H9 (cell line): ENCODE results near the gene LGALS9. TPM values are rescaled to one million over a fixed set of nuclear protein-coding genes. Genes with fewer than 3 reads are reported as not detected.

Experiments used
- DNase-seq: peaks from one replicate; pipeline ENCODE4 v3.0.0-alpha.2; 2017
- H2AFZ ChIP-seq: one replicate; pipeline ENCODE4 v1.6.1; 2013; ENCODE audit warnings: mild to moderate bottlenecking, low read length, control low read depth, moderate library complexity
- H2AK5ac ChIP-seq: 2 replicates; pipeline ENCODE4 v1.6.1; 2013; ENCODE audit warnings: low read length, control low read depth, mixed read lengths; ENCODE audit not compliant: insufficient read length
- H2BK120ac ChIP-seq: one replicate; pipeline ENCODE4 v1.6.1; 2013; ENCODE audit warnings: low read depth, mild to moderate bottlenecking, low read length, control low read depth, inconsistent platforms; ENCODE audit not compliant: poor library complexity, severe bottlenecking
- H2BK12ac ChIP-seq: 2 replicates; pipeline ENCODE4 v1.6.1; 2013; ENCODE audit warnings: low read length, control low read depth, mixed read lengths, low read depth; ENCODE audit not compliant: insufficient read length
- H2BK15ac ChIP-seq: 2 replicates; pipeline ENCODE4 v1.6.1; 2013; ENCODE audit warnings: low read depth, low read length, control low read depth
- H2BK20ac ChIP-seq: one replicate; pipeline ENCODE4 v1.6.1; 2013; ENCODE audit warnings: low read depth, mild to moderate bottlenecking, low read length, control low read depth, inconsistent platforms; ENCODE audit not compliant: poor library complexity, severe bottlenecking
- H2BK5ac ChIP-seq: 2 replicates; pipeline ENCODE4 v1.6.1; 2013; ENCODE audit warnings: low read length, control low read depth, mixed read lengths; ENCODE audit not compliant: insufficient read length
- H3K14ac ChIP-seq: 2 replicates; pipeline ENCODE4 v1.6.1; 2013; ENCODE audit warnings: low read length, control low read depth; ENCODE audit not compliant: insufficient read depth
- H3K18ac ChIP-seq: 2 replicates; pipeline ENCODE4 v1.6.1; 2013; ENCODE audit warnings: low read depth, mild to moderate bottlenecking, mixed read lengths, low read length, control low read depth; ENCODE audit not compliant: insufficient read length
- H3K23ac ChIP-seq: 2 replicates; pipeline ENCODE4 v1.6.1; 2013; ENCODE audit warnings: low read length, control low read depth, mixed read lengths, low read depth; ENCODE audit not compliant: insufficient read length
- H3K23me2 ChIP-seq: 2 replicates; pipeline ENCODE4 v1.6.1; 2013; ENCODE audit warnings: low read depth, mild to moderate bottlenecking, mixed read lengths, low read length, control low read depth; ENCODE audit not compliant: insufficient read length, poor library complexity, severe bottlenecking
- H3K27ac ChIP-seq: 2 replicates; pipeline ENCODE4 v1.5.1; 2013; ENCODE audit warnings: low read length, control low read depth, mixed read lengths, low read depth; ENCODE audit not compliant: insufficient read length
- H3K27me3 ChIP-seq: 2 replicates; pipeline ENCODE4 v1.6.1; 2013; ENCODE audit warnings: low read length, control low read depth, inconsistent platforms; ENCODE audit not compliant: insufficient read depth
- H3K4ac ChIP-seq: 2 replicates; pipeline ENCODE4 v1.6.1; 2013; ENCODE audit warnings: low read depth, mild to moderate bottlenecking, control low read depth, inconsistent platforms, low read length, moderate library complexity
- H3K4me1 ChIP-seq: 2 replicates; pipeline ENCODE4 v1.6.1; 2013; ENCODE audit warnings: low read length, control low read depth, inconsistent platforms; ENCODE audit not compliant: insufficient read depth
- H3K4me2 ChIP-seq: 2 replicates; pipeline ENCODE4 v1.6.1; 2013; ENCODE audit warnings: low read length, control low read depth, mixed read lengths; ENCODE audit not compliant: insufficient read length, insufficient read depth
- H3K56ac ChIP-seq: 2 replicates; pipeline ENCODE4 v1.6.1; 2013; ENCODE audit warnings: low read depth, mild to moderate bottlenecking, mixed read lengths, low read length, control low read depth; ENCODE audit not compliant: insufficient read length
- H3K79me1 ChIP-seq: 2 replicates; pipeline ENCODE4 v1.6.1; 2013; ENCODE audit warnings: low read depth, mild to moderate bottlenecking, moderate library complexity, low read length, control low read depth, inconsistent platforms; ENCODE audit not compliant: insufficient read depth, poor library complexity, severe bottlenecking
- H3K79me2 ChIP-seq: 2 replicates; pipeline ENCODE4 v1.6.1; 2013; ENCODE audit warnings: low read length, control low read depth, inconsistent platforms; ENCODE audit not compliant: insufficient read depth
- H3K9ac ChIP-seq: 2 replicates; pipeline ENCODE4 v1.6.1; 2013; ENCODE audit warnings: low read length, control low read depth, mixed read lengths; ENCODE audit not compliant: insufficient read length; ENCODE audit errors: extremely low read depth
- H3K9me3 ChIP-seq: one replicate; pipeline ENCODE4 v1.6.1; 2013; ENCODE audit warnings: low read depth, low read length, inconsistent platforms; ENCODE audit not compliant: control insufficient read depth
- H3T11ph ChIP-seq: one replicate; pipeline ENCODE4 v1.6.1; 2013; ENCODE audit warnings: mild to moderate bottlenecking, low read length, control low read depth, inconsistent platforms
- H4K20me1 ChIP-seq: one replicate; pipeline ENCODE4 v1.6.1; 2013; ENCODE audit not compliant: control insufficient read depth, insufficient read length, insufficient read depth
- H4K5ac ChIP-seq: 2 replicates; pipeline ENCODE4 v1.6.1; 2013; ENCODE audit warnings: low read depth, mild to moderate bottlenecking, mixed read lengths, low read length, control low read depth; ENCODE audit not compliant: insufficient read length
- H4K8ac ChIP-seq: replicated peaks from 2 replicates; pipeline ENCODE4 v1.6.1; 2013; ENCODE audit warnings: low read length, control low read depth, mixed read lengths, low read depth; ENCODE audit not compliant: insufficient read length
- H4K91ac ChIP-seq: 2 replicates; pipeline ENCODE4 v1.6.1; 2013; ENCODE audit warnings: low read depth, mild to moderate bottlenecking, moderate library complexity, mixed read lengths, low read length, control low read depth; ENCODE audit not compliant: insufficient read length
- H3K27ac Mint-ChIP-seq, 3 experiments: 2 replicates in 2 of 3; 3 replicates in 1 of 3; pipeline ENCODE4 v1.8.0; 2020 to 2021; ENCODE audit warnings: mixed read lengths in 3 of 3, mild to moderate bottlenecking in 1 of 3, moderate library complexity in 1 of 3
- H3K27me3 Mint-ChIP-seq: 2 replicates; pipeline ENCODE4 v1.8.0; 2021; ENCODE audit warnings: low read depth, mild to moderate bottlenecking, moderate library complexity, mixed read lengths
- H3K36me3 Mint-ChIP-seq, 3 experiments: 2 replicates in 2 of 3; 3 replicates in 1 of 3; pipeline ENCODE4 v1.8.0; 2020 to 2021; ENCODE audit warnings: low read depth in 3 of 3, mixed read lengths in 3 of 3; ENCODE audit not compliant: insufficient read depth in 1 of 3
- H3K4me1 Mint-ChIP-seq, 2 experiments: 2 replicates each; pipeline ENCODE4 v1.8.0; 2020; ENCODE audit warnings: mixed read lengths in 2 of 2
- H3K4me3 Mint-ChIP-seq, 2 experiments: 2 replicates in 1 of 2; 3 replicates in 1 of 2; pipeline ENCODE4 v1.8.0; 2020 to 2021; ENCODE audit warnings: mild to moderate bottlenecking in 2 of 2, mixed read lengths in 2 of 2, moderate library complexity in 1 of 2
- H3K9me3 Mint-ChIP-seq, 2 experiments: 2 replicates in 1 of 2; 3 replicates in 1 of 2; pipeline ENCODE4 v1.8.0; 2020; ENCODE audit warnings: mild to moderate bottlenecking in 2 of 2, mixed read lengths in 2 of 2, moderate library complexity in 1 of 2
- WGBS: extraction: QIAGEN DNeasy Blood & Tissue Kit; methylation state at CpG from one replicate; pipeline ENCODE4 v1.1.7; 2013; ENCODE audit warnings: missing lambda C conversion rate, low lambda C conversion rate, mixed read lengths; ENCODE audit not compliant: insufficient read length; ENCODE audit errors: extremely low coverage; 5-methylcytosine and 5-hydroxymethylcytosine counted together
- total RNA-seq: library from RNA; stranded (reverse); gene quantifications from 2 replicates; pipeline ENCODE4 v1.2.1, GENCODE V29; 2021
- TF ChIP-seq, protein P1 (sequence below): fragments of 200-600 bp; sonication (generic); conservative IDR thresholded peaks from 3 replicates; pipeline ENCODE4 v1.8.0; 2021; ENCODE audit warnings: antibody characterized with exemption, mild to moderate bottlenecking

LGALS9 gene
- total RNA-seq, 1 experiment from 2014 or later, result 2.5 TPM

DNA sequence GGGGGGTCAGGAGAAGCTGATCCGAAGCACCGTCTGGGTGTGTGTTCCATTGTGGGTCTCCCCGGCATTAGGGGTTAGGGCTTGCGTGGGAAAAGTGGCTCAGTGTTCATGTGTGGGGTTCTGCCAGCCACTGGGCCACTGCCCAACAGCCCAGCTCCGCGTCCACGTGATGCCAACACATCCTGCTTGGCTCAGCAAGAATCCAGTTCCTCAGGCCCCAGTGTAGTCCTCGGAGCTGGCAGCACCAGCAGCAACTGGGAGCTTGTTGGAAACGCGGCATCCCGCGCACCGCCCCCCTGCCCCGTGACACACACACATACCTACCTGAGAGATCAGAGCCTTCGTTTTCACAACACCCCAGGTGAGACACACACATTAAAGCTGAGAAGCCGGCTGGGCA lies 18.9 kb downstream of the LGALS9 start:
- H3K4me1 ChIP-seq, result no peaks in the 10 kb centered on the region; the same call in 1 of the 2 replicates
- H3K79me1 ChIP-seq, result no peaks in the 10 kb centered on the region
- no peak overlapping the region for H4K91ac ChIP-seq
- H3K4me2 ChIP-seq, result no peak overlapping the region
- H4K20me1 ChIP-seq, result no peaks in the 10 kb centered on the region
- no peak for DNase-seq
- H3K27ac ChIP-seq, result no peak overlapping the region
- no peak overlapping the region for H3K9ac ChIP-seq
- no peak overlapping the region for H2BK120ac ChIP-seq
- Mint-ChIP-seq H3K9me3 (no peaks in the 10 kb centered on the region), H3K36me3 (no peaks in the 10 kb centered on the region), H3K4me3 (no peak overlapping the region), H3K4me1 (peaks cover 14 to 27% of the 10 kb centered on the region in 2 experiments), H3K27me3 (peaks cover 2% of the 10 kb centered on the region; the same call in 1 of the 2 replicates), H3K27ac (peak overlapping the region in 1 of 3 experiments; percentile 71; a peak in 1 of 7 replicates)
- H3K23me2 ChIP-seq, result no peaks in the 10 kb centered on the region
- H2BK15ac ChIP-seq, result no peak overlapping the region
- no peaks in the 10 kb centered on the region for H3K27me3 ChIP-seq
- no peak overlapping the region for H2BK5ac ChIP-seq
- WGBS, result no CpG with 5 or more reads among the region's 16 CpGs
- TF ChIP-seq, protein P1, sequence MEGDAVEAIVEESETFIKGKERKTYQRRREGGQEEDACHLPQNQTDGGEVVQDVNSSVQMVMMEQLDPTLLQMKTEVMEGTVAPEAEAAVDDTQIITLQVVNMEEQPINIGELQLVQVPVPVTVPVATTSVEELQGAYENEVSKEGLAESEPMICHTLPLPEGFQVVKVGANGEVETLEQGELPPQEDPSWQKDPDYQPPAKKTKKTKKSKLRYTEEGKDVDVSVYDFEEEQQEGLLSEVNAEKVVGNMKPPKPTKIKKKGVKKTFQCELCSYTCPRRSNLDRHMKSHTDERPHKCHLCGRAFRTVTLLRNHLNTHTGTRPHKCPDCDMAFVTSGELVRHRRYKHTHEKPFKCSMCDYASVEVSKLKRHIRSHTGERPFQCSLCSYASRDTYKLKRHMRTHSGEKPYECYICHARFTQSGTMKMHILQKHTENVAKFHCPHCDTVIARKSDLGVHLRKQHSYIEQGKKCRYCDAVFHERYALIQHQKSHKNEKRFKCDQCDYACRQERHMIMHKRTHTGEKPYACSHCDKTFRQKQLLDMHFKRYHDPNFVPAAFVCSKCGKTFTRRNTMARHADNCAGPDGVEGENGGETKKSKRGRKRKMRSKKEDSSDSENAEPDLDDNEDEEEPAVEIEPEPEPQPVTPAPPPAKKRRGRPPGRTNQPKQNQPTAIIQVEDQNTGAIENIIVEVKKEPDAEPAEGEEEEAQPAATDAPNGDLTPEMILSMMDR, result no peak
- H2BK12ac ChIP-seq, result no peak overlapping the region
- no peak overlapping the region for H2AK5ac ChIP-seq
- no peak overlapping the region for H3K4ac ChIP-seq
- no peak overlapping the region for H3T11ph ChIP-seq
- no peak overlapping the region for H3K14ac ChIP-seq
- H2AFZ ChIP-seq, result no peak overlapping the region
- no peak overlapping the region for H4K5ac ChIP-seq
- no peak overlapping the region for H3K56ac ChIP-seq
- no peaks in the 10 kb centered on the region for H3K79me2 ChIP-seq
- H4K8ac ChIP-seq, result no peak overlapping the region
- H3K23ac ChIP-seq, result no peak overlapping the region
- H3K9me3 ChIP-seq, result no peaks in the 10 kb centered on the region
- no peak overlapping the region for H3K18ac ChIP-seq
- no peak overlapping the region for H2BK20ac ChIP-seq
